Measurements from ENCODE around the gene B4GAT1. TPM values are rescaled to one million over a fixed set of nuclear protein-coding genes. Genes with fewer than 3 reads are reported as not detected.

B4GAT1 gene
- total and polyA plus RNA-seq, 2 donors (not counting 1 experiment from before 2014, with no cell fraction given): 1.4 to 5.2 TPM

GRCh38 chr11:66299186-66299585 is 48.2 kb downstream of the B4GAT1 start:
- 100% methylated on average over 1 of the region's 3 CpGs for WGBS (ENCODE audit: insufficient coverage)
- Histone ChIP-seq H2AFZ (ENCODE audit: insufficient read depth, low read depth, low read length, poor library complexity, severe bottlenecking) (no peak overlapping the region), H4K20me1 (ENCODE audit: control insufficient read depth, insufficient read depth, low read length, poor library complexity, severe bottlenecking) (no peaks in the 10 kb centered on the region), H3K4me2 (replicated peaks; ENCODE audit: low read depth, low read length, poor library complexity, severe bottlenecking) (no peak overlapping the region), H3K4me3 (ENCODE audit: control extremely low read depth in 1 of 5, extremely low read depth in 1 of 5, insufficient read depth in 1 of 5, low read depth in 2 of 5, low read length in 4 of 5) (no peak overlapping the region), H3K9ac (ENCODE audit: low read length) (no peak overlapping the region), H3K27me3 (replicated peaks in 1 of 4; ENCODE audit: control extremely low read depth in 1 of 4, control insufficient read depth in 3 of 4, insufficient read depth in 4 of 4, low read length in 3 of 4) (no peaks in the 10 kb centered on the region), H3K36me3 (replicated peaks in 1 of 2; ENCODE audit: control extremely low read depth in 1 of 2, control insufficient read depth in 1 of 2, extremely low read depth in 1 of 2, insufficient read depth in 2 of 2, low read length in 1 of 2) (no peaks in the 10 kb centered on the region), H3K79me2 (ENCODE audit: control insufficient read depth, insufficient read depth, low read length) (no peaks in the 10 kb centered on the region), H3K4me1 (ENCODE audit: control insufficient read depth in 2 of 2, insufficient read depth in 2 of 2, low read length in 2 of 2) (no peaks in the 10 kb centered on the region), H3K27ac (ENCODE audit: low read length in 2 of 2) (no peak overlapping the region), H3K9me3 (ENCODE audit: control extremely low read depth in 1 of 3, control insufficient read depth in 2 of 3, insufficient read depth in 1 of 3, low read length in 2 of 3) (no peaks in the 10 kb centered on the region)
- no peaks in the 10 kb centered on the region for H3K4me1 Mint-ChIP-seq
- no peak overlapping the region for H3K27ac Mint-ChIP-seq
- ChIA-PET POLR2A (no interaction called here), CTCF (no interaction called here)
- peaks cover 10% of the 10 kb centered on the region for H3K27me3 Mint-ChIP-seq
- no peak for DNase-seq
- no peak for ATAC-seq (ENCODE audit: low read depth)
- intact Hi-C loops (cut with micrococcal nuclease): no loop called here
- TF ChIP-seq CTCF (IDR thresholded peaks at IDR 0.05) (no peak), EZH2 (IDR thresholded peaks at IDR 0.05; ENCODE audit: borderline replicate concordance, insufficient read depth, low read depth, low read length, poor library complexity, severe bottlenecking) (no peak)
- H3K9me3 Mint-ChIP-seq (ENCODE audit: insufficient read depth): no peaks in the 10 kb centered on the region
- no peak overlapping the region for H3K4me3 Mint-ChIP-seq

- H3K27me3 ChIP-seq (replicated peaks in 1 of 4; ENCODE audit: control extremely low read depth in 1 of 4, control insufficient read depth in 3 of 4, insufficient read depth in 4 of 4, low read length in 3 of 4): peaks cover 0 to 13% (median 6%) of the 10 kb centered on the region in 4 experiments
- no peak overlapping the region for H3K4me2 ChIP-seq (replicated peaks; ENCODE audit: low read depth, low read length, poor library complexity, severe bottlenecking)
- Mint-ChIP-seq H3K27me3 (peaks cover 19% of the 10 kb centered on the region), H3K4me3 (no peak overlapping the region), H3K4me1 (peaks cover 4% of the 10 kb centered on the region), H3K9me3 (ENCODE audit: insufficient read depth) (no peaks in the 10 kb centered on the region), H3K27ac (no peak overlapping the region)
- no peaks in the 10 kb centered on the region for H3K79me2 ChIP-seq (ENCODE audit: control insufficient read depth, insufficient read depth, low read length)
- no peak for DNase-seq
- no peak overlapping the region for H3K4me3 ChIP-seq (ENCODE audit: control extremely low read depth in 1 of 5, extremely low read depth in 1 of 5, insufficient read depth in 1 of 5, low read depth in 2 of 5, low read length in 4 of 5)
- 81% methylated on average over 7 of the region's 8 CpGs for WGBS (ENCODE audit: insufficient coverage)
- ATAC-seq (ENCODE audit: low read depth): no peak
- ChIA-PET POLR2A (no interaction called here), CTCF (interaction anchor here (1.1 kb wide), 1 partner anchor 14 kb away, joined by 8 read pairs; no protein-coding TSS in a partner anchor)
- H2AFZ ChIP-seq (ENCODE audit: insufficient read depth, low read depth, low read length, poor library complexity, severe bottlenecking): no peak overlapping the region
- no peaks in the 10 kb centered on the region for H3K36me3 ChIP-seq (replicated peaks in 1 of 2; ENCODE audit: control extremely low read depth in 1 of 2, control insufficient read depth in 1 of 2, extremely low read depth in 1 of 2, insufficient read depth in 2 of 2, low read length in 1 of 2)
- H4K20me1 ChIP-seq (ENCODE audit: control insufficient read depth, insufficient read depth, low read length, poor library complexity, severe bottlenecking): no peaks in the 10 kb centered on the region
- H3K9ac ChIP-seq (ENCODE audit: low read length): no peak overlapping the region
- peaks cover 0 to under 1% (median 0%) of the 10 kb centered on the region in 3 donors for H3K9me3 ChIP-seq (ENCODE audit: control extremely low read depth in 1 of 3, control insufficient read depth in 2 of 3, insufficient read depth in 1 of 3, low read length in 2 of 3)
- intact Hi-C loops (cut with micrococcal nuclease): no loop called here
- H3K27ac ChIP-seq (ENCODE audit: low read length in 2 of 2): no peak overlapping the region
- H3K4me1 ChIP-seq (ENCODE audit: control insufficient read depth in 2 of 2, insufficient read depth in 2 of 2, low read length in 2 of 2): peaks cover 2 to 3% of the 10 kb centered on the region in 2 donors
- no peak for TF ChIP-seq EZH2 (IDR thresholded peaks at IDR 0.05; ENCODE audit: borderline replicate concordance, insufficient read depth, low read depth, low read length, poor library complexity, severe bottlenecking)
- no peak for TF ChIP-seq CTCF (IDR thresholded peaks at IDR 0.05)
Measured at GRCh38 chr11:66297610-66298009, 49.8 kb downstream of the B4GAT1 start.

Small RNAs within 50 kb of the gene (small RNA-seq; reads per million reads assigned to genes)
- not detected for gene RF00017 (ENCODE audit: insufficient read length, low read depth, low replicate concordance)
- gene RNU1-84P (ENCODE audit: insufficient read length, low read depth, low replicate concordance): not detected

Other genes starting within 250 kb of the B4GAT1 start
- gene KLC2, start 89.9 kb downstream of the B4GAT1 start, total RNA-seq: 47.7 and 49.2 TPM in 2 replicates
- 24.1 and 26.9 TPM in 2 replicates for gene KLC2, start 89.9 kb downstream of the B4GAT1 start, polyA plus RNA-seq
- 76.0 and 77.8 TPM in 2 replicates for gene RAB1B, start 79.0 kb downstream of the B4GAT1 start, total RNA-seq
- 61.7 and 77.1 TPM in 2 replicates for gene RAB1B, start 79.0 kb downstream of the B4GAT1 start, polyA plus RNA-seq
- 1.5 and 2.0 TPM in 2 replicates for gene CNIH2, start 69.5 kb downstream of the B4GAT1 start, total RNA-seq
- gene CNIH2, start 69.5 kb downstream of the B4GAT1 start, polyA plus RNA-seq: 0.92 and 2.6 TPM in 2 replicates
- gene YIF1A, start 58.5 kb downstream of the B4GAT1 start, total RNA-seq: 43.9 and 47.6 TPM in 2 replicates
- 65.8 and 95.0 TPM in 2 replicates for gene YIF1A, start 58.5 kb downstream of the B4GAT1 start, polyA plus RNA-seq
- gene TMEM151A, start 55.7 kb downstream of the B4GAT1 start, total RNA-seq: 0.17 TPM in 1 of 2 replicates, not detected in the other
- gene TMEM151A, start 55.7 kb downstream of the B4GAT1 start, polyA plus RNA-seq: 1.1 and 1.5 TPM in 2 replicates
- 0.83 and 0.96 TPM in 2 replicates for gene CD248, start 30.6 kb downstream of the B4GAT1 start, total RNA-seq
- gene CD248, start 30.6 kb downstream of the B4GAT1 start, polyA plus RNA-seq: 0.40 and 0.62 TPM in 2 replicates
- 1.1 and 1.7 TPM in 2 replicates for gene RIN1, start 11.2 kb downstream of the B4GAT1 start, total RNA-seq
- gene RIN1, start 11.2 kb downstream of the B4GAT1 start, polyA plus RNA-seq: 0.42 and 0.72 TPM in 2 replicates
- 50.9 and 58.3 TPM in 2 replicates for gene BRMS1, start 2.5 kb downstream of the B4GAT1 start, total RNA-seq
- gene BRMS1, start 2.5 kb downstream of the B4GAT1 start, polyA plus RNA-seq: 51.2 and 55.8 TPM in 2 replicates
- 18.5 and 20.1 TPM in 2 replicates for gene SLC29A2, start 24.1 kb upstream of the B4GAT1 start, total RNA-seq
- 15.7 and 16.2 TPM in 2 replicates for gene SLC29A2, start 24.1 kb upstream of the B4GAT1 start, polyA plus RNA-seq
- gene NPAS4, start 73.4 kb upstream of the B4GAT1 start, total RNA-seq: not detected in 2 replicates
- not detected in 2 replicates for gene NPAS4, start 73.4 kb upstream of the B4GAT1 start, polyA plus RNA-seq
- gene MRPL11, start 91.2 kb upstream of the B4GAT1 start, total RNA-seq: 26.7 and 29.2 TPM in 2 replicates
- 18.0 and 25.5 TPM in 2 replicates for gene MRPL11, start 91.2 kb upstream of the B4GAT1 start, polyA plus RNA-seq
- gene PELI3, start 119.3 kb upstream of the B4GAT1 start, total RNA-seq: 15.6 and 17.0 TPM in 2 replicates
- 2.9 and 3.2 TPM in 2 replicates for gene PELI3, start 119.3 kb upstream of the B4GAT1 start, polyA plus RNA-seq
- 21.5 and 22.7 TPM in 2 replicates for gene DPP3, start 132.8 kb upstream of the B4GAT1 start, total RNA-seq
- 31.7 and 40.6 TPM in 2 replicates for gene DPP3, start 132.8 kb upstream of the B4GAT1 start, polyA plus RNA-seq
- gene BBS1, start 163.0 kb upstream of the B4GAT1 start, total RNA-seq: 52.5 and 56.3 TPM in 2 replicates
- gene BBS1, start 163.0 kb upstream of the B4GAT1 start, polyA plus RNA-seq: 13.7 and 20.4 TPM in 2 replicates
- gene ZDHHC24, start 198.4 kb upstream of the B4GAT1 start, total RNA-seq: 32.6 and 33.2 TPM in 2 replicates
- gene ZDHHC24, start 198.4 kb upstream of the B4GAT1 start, polyA plus RNA-seq: 23.9 and 29.7 TPM in 2 replicates
- gene ACTN3, start 199.3 kb upstream of the B4GAT1 start, total RNA-seq: 0.17 TPM in 1 of 2 replicates, not detected in the other
- gene ACTN3, start 199.3 kb upstream of the B4GAT1 start, polyA plus RNA-seq: 0.22 and 0.26 TPM in 2 replicates
- gene CTSF, start 221.0 kb upstream of the B4GAT1 start, total RNA-seq: 20.9 and 24.0 TPM in 2 replicates
- 14.6 and 16.6 TPM in 2 replicates for gene CTSF, start 221.0 kb upstream of the B4GAT1 start, polyA plus RNA-seq
- 0.17 and 0.39 TPM in 2 replicates for gene CCDC87, start 245.4 kb upstream of the B4GAT1 start, total RNA-seq
- gene CCDC87, start 245.4 kb upstream of the B4GAT1 start, polyA plus RNA-seq: 0.09 TPM in 1 of 2 replicates, not detected in the other
- 87.8 and 98.5 TPM in 2 replicates for gene CCS, start 245.6 kb upstream of the B4GAT1 start, total RNA-seq
- gene CCS, start 245.6 kb upstream of the B4GAT1 start, polyA plus RNA-seq: 162 and 174 TPM in 2 replicates